ENCODE results near the gene CSMD2.

GRCh38 chr1:34052565-34052964 lies 112.5 kb downstream of the CSMD2 start:
- TF ChIP-seq CTCF (IDR thresholded peaks at IDR 0.05; ENCODE audit: borderline replicate concordance, extremely low read depth, low read length, poor library complexity, severe bottlenecking) = no peak
- TF ChIP-seq EZH2 (IDR thresholded peaks at IDR 0.05; ENCODE audit: borderline replicate concordance, low read depth, low read length, severe bottlenecking) = no peak
